NCI-H2196 treated with DMSO at 0.1 percent for 48 hours (cell line): ENCODE results near the gene PTPRT.

Experiments
- DNase-seq: peaks from one replicate; lab custom pipeline; 2025; ENCODE audit not compliant: unreplicated experiment; lab: John Stamatoyannopoulos, UW

The PTPRT gene

DNA sequence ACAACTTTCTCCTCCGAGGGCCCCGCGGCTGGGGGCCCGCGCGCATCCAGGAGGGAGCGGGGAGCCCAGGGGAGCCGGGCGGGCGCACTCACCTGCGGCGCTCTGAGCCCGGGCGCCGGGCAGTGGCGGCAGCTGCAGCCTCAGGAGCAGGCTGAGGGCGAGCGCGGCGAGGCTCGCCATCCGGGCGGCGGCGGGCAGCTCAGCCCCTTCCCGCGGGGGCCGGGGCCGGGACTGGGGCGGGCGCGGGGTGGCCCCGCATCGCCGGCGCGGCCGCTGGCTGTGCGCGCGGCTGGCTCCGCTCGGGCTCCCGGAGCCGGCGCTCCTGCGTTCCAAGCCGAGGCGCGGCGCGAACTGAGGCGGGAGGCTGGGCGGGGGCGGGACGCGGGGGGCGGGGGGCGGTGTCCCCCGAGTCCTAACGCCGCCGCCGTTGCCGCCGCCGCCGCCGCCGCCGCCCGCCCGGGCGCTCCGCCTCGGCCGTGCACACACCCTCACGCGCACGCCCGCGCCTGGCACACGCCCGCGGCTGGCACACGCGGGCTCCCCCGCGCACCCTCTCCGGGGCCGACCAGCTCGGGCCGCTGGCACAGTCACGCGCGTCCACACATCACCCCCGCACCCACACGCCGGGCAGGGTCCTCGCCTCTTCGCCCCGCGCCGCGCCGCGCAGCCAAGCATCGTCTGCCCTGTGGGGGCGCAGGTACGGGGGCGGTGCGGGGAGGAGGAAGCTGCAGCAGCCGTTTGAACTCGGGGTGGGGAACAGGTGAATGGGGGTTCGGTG lies at the start of gene PTPRT:
Gene PTPRT, minus strand, starts transcription at position 353 of the 778 bp plus-strand sequence. Its CDS starts 173 bp downstream, at position 180.
- DNase-seq: no peak

DNA sequence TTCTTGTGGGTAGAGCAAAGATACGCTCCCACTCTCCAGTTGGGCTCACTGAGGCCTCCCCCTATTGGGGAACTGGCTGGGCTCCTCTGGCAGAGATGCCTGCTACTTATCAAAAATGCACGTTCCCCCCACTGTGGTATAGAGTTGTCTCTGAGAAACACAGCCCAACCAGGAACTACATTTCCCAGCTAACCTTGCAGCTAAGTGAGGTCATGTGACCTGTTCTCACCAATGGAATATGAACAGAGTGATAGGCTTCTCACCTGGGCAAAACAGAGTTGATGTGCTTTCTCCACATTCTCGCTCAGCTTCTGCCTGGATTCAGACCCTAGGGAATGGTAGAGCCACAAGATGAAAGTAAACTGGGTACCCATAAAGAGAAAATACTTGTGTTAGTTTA lies 49.1 kb upstream of the PTPRT start:
- DNase-seq: no peak

DNA sequence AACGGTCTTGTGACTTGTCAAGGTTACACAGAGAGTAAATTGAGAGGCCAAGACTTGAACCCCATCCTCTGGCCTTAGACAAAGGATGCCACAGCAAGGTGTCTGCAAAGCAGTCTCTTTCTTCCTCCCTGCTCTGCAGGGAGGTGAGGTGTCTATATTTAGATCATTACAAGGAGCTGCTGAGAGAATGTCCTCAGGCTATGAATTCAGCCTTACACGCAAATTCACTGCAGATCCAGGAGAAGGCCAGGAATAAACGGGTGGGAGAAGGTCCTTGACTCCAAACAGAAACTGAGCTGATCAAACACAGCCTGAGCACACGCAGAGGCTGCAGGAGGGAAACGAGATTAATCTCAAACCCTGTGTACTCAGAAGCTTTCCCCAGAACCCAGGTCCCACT lies 48.6 kb upstream of the PTPRT start:
- DNase-seq: no peak

DNA sequence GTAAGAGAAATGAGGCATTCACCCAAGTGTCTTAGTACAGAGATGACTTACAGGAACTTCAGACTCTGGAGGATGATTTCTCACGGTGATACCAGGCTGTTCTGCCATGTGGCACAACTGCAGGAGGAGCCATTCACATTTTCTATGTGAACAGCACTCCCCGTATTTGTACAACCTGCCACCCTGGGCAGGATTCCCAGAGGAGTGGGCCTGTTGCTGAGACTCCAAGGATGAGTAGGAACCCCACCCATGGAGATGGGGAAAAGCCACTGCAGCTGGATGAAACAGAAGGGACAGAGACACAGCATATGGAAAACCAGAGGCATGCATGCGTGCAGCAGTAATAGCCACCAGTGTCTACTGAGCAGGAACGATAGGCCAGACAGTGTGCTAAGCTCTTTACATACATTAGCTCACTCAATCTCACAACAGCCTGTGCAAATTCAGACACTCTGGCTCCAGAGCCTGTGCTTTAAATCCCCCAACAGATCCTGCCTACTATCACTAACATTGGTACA lies 48.0 kb upstream of the PTPRT start:
- no peak for DNase-seq

DNA sequence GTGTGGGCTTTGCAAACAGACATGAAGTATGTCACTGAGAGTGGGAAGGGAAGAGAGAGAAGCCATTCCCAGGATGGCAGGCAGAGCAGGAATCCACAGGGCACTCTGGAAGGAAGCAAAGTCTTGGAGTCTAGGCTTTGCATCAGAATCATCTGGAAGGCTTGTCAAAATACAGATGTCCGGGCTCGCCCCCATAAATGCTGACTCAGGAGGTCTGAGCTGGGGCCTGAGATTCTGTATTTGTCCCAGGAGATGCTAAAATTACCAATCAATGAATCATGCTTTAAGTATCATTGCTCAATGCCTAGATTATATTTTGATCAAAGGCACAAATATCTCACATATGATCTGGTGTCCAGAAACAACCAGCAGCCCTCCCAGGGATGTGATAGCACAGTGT lies 46.3 kb upstream of the PTPRT start:
- no peak for DNase-seq

DNA sequence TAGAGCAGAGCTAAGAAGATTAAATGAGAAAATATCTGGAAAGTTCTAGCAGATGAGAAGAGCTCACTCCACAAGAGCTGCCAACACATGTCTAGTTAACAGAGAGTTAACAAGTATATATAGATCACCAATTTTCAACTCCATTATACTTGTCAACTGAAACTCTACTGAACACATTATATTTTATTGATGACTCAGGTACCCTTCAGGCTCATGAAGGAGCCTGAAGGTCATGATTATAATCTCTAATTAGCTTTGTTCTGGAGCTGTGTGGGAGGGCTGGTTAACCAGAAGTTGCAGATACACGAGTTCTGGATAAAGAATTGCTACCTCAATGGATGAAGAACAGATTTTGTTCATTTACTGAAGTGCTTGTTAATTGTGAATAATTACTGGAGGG lies 42.1 kb upstream of the PTPRT start:
- DNase-seq: no peak

DNA sequence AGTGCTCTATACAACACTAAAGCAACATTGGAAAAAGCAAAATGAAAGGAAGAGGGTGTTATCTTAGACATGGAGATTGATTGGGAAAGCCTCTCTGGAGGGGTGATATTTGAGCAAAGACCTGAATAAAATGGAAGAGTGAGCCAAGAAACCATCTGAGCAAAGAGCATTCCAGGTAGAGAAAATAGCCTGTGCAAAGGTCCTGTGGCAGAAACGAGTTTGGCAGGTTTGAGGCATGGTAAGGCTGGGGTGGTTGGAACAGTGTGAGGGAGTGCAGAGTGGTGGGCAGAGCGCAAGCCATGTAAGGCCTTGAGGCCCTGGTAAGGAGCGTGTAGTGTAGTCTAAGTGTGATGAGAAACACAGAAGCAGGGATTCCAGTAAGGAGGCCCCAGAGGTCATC lies 40.0 kb upstream of the PTPRT start:
- no peak for DNase-seq

DNA sequence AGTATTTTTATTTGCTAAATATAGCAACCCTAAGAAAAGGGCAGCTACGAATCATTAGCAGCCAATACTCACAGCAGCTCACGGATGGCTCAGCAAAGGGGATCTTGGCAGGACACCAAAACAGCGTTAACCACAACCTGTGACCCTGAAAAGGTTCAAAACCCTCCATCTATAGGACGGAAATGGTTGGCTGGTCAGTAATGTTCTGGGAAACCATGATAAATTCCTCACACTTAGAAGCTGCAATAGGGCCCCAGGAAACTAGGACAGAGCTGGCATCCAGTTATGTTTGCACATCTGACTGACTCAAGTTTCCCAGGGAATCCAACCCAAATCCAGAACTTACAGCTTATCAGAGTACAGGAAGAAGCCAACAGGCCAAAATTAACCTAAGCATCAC lies 30.9 kb upstream of the PTPRT start:
- DNase-seq: no peak

DNA sequence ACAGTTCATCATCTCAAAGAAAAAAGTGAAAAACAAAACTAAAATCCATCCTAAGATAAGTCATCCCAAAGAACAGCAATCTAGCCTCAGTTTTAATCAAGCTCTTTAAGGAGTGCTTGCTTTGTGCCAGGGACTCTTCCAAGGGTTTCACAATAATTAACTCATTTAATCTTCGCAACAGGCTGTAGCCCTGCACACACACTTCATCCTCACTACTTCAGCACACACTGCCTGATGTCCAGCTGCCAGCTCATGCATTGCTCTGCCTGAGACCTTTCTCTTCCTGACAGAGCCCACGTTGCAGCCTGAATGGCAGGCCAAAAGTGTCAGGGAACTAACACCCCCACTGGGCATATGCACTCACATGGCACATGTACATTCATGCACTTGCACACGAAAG lies 21.2 kb upstream of the PTPRT start:
- no peak for DNase-seq

DNA sequence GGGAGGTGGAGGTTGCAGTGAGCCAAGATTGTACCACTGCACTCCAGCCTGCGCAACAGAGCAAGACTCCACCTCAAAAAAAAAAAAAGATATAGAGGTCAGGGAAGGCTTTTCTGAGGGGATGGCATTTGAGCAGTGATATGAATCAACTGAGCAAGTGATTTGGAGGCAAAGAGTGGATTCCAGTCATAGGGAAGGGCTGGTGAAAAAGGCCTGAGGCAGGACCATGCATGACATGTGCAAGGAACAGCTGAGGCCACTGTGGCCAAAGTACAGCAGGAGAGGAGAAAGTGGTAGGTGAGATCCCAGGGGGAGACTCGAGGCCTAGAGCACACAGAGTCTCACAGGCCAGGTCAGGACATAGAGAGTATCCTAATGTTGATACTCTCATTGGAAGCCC lies 20.1 kb upstream of the PTPRT start:
- DNase-seq: no peak

DNA sequence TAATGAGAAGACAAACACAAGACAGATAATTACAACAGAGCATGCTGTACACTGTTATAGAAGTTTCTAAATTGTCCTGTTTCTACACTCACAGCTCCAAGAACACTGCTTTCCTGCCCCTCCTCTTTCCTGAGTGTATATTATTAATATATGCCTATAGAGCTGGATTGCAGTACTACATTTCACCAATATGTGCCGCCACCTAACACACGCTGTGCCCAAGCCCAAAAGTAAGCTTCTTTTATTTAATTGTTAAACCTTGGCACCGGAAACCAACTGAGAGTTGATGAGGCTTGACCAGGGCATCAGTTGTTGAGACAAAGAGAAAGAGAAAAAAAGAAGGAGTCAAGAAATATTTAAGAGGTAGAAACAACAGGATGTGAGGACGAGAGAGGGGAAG lies 16.0 kb upstream of the PTPRT start:
- no peak for DNase-seq

DNA sequence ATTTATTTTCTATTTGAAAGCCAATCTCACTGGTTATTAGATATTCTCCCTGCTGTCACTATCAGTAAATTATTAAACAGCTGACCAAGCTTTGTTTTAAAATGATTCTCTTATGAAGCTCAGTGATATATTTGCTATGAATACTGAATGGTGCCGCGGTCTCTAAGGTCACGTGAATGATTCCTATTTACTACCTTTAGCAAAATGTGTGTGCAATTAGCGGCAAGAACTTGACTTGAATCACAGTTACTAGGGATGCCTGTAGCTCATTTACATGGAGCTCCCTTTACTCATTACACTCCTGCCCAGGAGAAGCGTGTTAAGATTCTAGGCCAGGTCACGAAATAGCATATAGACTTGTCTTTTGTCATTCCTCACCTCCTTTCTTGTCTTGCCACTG lies 12.4 kb upstream of the PTPRT start:
- DNase-seq: no peak

DNA sequence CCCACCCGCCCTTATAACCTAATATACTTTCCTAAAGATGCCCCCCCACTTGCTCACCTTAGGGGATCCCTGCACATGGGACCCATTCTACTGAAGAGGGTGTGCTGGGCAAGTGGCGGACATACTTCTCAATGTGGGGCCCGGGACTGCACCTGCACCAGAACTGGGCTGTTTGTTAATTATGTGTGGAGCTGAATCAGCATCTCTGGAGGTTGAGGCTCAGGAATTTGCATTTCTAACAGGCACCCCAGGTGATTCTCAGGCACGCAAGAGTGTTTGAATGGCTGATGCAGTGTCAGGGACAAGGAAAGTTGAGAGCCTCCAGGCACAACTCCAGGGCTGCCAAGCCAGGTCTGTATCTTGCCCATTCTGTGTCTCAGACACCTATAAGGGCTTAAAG lies 8.9 kb upstream of the PTPRT start:
- DNase-seq: no peak

DNA sequence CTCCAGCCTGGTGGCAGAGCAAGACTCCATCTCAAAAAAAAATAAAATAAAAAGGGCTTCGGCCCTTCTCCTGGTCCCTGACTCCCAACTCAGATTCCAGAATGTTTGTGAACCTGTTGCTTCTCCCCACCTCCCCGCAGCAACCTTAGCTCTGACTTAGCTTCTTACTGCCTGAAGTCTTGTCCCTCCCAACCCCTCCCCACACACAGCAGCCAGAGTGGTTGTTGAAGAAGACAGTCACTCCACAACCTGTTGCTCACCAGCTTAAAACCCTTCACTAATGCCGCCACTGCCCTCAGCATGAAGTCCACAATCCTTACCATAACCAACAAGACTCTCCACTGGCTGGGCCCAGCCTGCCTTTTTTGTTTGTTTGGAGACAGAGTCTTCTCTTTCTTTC lies 6.5 kb upstream of the PTPRT start:
- no peak for DNase-seq

DNA sequence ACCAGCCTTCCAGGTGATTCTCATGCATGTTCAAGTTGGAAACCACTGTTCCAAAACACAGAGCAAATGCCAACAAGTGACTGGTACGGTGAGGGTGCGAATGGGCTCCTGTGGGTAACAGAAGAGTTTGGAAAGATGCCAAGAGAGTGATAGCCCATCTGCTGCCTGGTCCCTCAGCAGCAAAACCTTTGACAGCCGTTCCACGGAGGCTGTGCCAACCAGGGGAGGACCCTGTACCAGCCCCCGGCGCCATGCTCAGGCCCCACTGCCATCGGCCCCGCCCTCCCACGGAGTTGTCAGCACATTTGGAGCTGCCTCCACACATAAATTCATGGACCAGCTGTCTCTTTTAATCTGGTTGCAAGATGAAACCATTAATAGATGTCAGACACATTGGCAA lies 4.4 kb upstream of the PTPRT start:
- DNase-seq: no peak

DNA sequence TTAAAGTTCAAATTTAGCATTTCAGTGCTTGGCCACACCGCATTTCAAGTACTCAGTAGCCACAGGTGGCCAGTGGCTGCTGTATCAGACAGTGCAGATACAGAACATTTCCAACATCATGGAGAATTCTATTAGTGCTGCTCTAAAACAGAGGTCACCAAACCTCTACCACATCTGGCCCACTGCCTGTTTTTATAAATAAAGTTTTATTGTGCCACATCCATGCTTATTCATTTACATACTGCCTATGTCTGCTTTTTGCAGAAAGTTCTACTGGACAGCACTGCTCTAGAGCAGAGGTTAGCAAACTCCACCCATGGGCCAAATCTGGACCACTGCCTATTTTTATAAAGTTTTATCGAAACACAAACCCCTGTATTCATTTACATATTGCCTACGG lies 3.7 kb upstream of the PTPRT start:
- DNase-seq: no peak

DNA sequence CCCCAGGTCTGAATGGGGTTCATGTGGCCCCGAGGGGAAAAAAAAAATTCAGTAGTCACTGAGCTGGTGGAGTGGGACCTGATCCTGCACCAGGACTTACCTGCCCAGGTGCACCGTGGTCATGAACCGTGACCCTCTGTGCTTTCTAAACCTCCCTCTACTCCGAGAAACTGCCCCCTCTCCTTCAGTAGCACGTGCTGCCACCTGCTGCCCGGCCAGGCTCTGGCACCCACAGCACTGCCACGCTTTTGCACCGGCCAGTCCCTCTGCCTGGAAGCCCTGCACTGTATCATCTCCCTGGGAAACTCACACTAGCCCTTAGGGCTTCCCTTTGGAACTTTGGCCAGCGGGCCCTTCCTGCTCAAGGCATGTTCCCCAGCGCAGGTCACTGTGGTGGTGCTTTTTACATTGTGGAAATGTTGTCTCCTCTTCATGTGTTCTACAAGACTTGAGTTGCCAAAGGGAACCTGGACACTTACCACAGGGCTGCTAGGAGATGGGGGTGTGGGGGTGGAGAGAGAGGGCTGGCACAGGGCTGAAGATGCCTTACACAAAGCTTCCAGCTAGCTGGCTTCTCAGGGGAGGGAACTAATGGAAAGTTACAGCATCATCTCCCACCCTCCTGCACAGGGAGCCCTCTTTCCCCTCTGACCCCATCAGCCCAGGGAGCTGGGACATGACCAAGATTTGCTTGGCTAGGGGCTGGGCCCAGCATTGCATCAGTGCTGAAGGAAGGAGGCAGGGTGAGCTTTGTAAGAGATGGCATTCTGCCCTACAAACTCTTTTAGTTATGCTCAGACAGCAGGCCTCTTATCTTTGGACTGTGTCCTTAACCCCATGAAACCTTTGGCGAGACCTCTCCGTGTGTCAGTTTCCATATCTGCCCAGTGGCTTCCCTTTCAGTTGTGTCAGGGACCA lies 2.5 kb upstream of the PTPRT start:
- DNase-seq: no peak

DNA sequence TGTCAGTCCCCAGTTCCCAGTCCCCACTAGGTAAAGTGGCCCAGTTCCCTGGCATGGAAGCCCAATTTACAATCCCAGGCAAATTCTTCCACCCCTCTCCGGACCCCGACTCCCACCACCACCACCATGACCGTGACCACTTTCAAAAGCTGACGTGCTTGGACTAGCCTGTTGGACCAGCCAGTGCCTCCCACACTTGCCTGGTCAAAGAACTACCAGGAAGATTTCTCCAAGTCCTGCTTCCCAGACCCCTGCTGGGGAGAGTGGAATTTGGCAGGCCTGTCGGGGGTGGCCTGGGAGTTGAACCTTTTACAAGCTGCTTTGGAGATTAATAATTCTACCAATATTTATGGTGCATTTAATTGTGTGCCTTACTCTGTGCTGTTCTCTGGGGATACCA lies 1.4 kb upstream of the PTPRT start:
- DNase-seq: no peak

DNA sequence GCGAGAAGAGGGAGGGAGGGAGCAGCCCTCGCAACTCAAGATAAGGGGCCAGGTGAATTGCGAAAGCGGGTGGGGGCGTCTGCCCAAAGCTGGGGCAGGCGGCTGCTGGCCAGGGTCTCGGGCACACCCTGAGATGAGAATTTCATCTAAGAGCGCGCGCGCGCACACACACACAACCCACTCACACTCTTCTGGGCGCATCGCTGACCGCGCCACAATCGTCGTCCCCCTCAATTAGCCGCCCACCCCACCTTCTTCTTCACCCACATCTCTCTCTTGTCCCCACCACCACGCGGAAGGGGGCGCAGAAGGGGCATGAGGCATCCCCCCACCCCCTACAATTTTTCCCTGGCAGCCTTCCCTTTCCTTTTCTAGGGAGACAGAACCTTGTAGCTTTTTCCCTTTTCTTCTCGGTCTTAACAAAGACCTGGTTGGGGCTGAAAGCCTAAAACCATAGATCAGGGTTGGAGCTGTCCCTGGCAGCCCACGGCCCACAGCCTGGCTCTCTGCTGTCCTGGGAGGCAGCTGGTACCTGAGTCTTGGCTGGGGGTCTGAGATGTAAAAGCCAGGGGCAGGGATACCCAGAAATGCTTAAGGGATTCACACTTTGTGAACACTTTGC lies 737 bp upstream of the PTPRT start:
- DNase-seq: no peak

DNA sequence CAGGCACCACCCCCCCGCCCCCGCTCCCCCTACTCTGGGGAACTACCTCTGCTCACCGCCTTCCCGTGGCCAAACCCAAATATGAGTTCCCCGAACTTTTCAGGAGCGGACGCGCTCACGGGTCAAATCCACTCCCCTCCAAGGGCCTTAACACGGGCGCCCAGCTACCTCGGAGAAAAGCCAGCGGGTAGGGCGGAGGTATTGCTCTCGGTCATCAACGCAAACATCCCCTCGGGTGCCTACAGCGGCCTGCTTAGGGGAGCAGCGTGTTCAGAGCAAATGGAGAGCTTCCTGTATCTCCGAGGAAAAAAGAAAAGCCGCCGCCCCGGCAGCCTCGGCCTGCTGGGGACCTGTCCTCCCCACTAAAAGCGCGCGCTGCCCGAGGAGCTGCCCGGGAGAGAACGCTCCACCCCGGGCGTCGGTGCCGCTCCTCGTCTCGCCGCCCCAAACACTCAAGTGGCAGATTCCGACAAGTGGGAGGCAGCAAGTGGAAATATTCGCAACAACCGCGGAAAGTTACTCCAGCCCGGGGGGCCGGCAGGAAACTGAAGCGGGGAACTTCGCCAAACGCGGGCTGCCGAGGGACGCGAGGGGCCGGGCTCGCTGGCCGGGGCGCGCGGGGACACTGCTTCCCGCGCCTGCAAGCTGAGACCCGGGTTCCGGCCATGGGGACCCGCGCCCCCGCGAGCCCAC lies 699 bp downstream of the PTPRT start:
- DNase-seq: no peak

DNA sequence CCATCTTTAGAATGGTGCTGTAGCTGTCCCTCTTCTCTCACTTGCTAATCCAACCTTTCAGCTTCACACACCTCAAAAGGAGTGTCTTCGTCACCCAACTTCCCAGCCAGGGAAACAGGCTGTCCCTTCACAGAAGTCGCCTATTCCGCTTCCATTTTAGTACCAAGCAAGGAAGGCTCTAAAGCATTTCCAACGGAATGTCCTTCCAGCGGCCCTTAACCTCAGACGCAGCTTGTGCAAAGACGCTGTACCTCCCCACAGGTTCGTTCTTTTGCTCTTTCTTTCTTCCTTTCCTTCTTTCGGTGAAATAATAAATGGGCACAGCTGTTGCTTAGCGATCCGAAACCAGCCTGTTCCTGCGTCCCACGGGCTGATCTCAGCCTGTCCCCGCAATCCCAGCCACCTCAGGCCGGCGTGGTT lies 1.5 kb downstream of the PTPRT start:
- DNase-seq: no peak
